ENCODE data around the gene HPS4.
A peak's percentile ranks its signal among the peaks of the same experiment; 100 is the strongest.
"Not testable (repeated sequence)": the region's sequence is repeated elsewhere in the genome, so short reads cannot be mapped to it uniquely, and the experiment has no call there.

Gene HPS4

GRCh38 chr22:26408562-26409220 is 74.9 kb downstream of the HPS4 start:
- POLR2A ChIA-PET; H3K27ac ChIP-seq (ENCODE audit: insufficient read depth in 1 of 2, low read depth in 1 of 2, low read length in 2 of 2, poor library complexity in 1 of 2, severe bottlenecking in 2 of 2); H3K9me3 ChIP-seq (ENCODE audit: control extremely low read depth in 1 of 5, control insufficient read depth in 4 of 5, insufficient read depth in 2 of 5, low read depth in 1 of 5, low read length in 4 of 5); H3K36me3 ChIP-seq (ENCODE audit: control insufficient read depth in 4 of 4, insufficient read depth in 4 of 4, low read length in 3 of 4); H3K27me3 ChIP-seq (replicated peaks in 2 of 5; ENCODE audit: control insufficient read depth in 4 of 5, insufficient read depth in 5 of 5, low read length in 4 of 5); H3K4me3 ChIP-seq (ENCODE audit: control insufficient read depth in 1 of 7, extremely low read depth in 1 of 7, insufficient read depth in 4 of 7, low read depth in 2 of 7, low read length in 6 of 7); DNase-seq: not testable (repeated sequence)
- H3K4me1 ChIP-seq (ENCODE audit: control extremely low read depth in 1 of 4, control insufficient read depth in 4 of 4, insufficient read depth in 4 of 4, low read length in 3 of 4): peaks cover 2 to 29% (median 19%) of the 10 kb centered on the region in 4 experiments
- CTCF ChIA-PET: interaction anchor here (0.8 to 1.0 kb wide), 3 partner anchors 22 to 52 kb away, joined by 3 read pairs; no protein-coding TSS in a partner anchor
- 97% methylated on average over 4 of the region's 7 CpGs for WGBS (ENCODE audit: insufficient coverage)

GRCh38 chr22:26406118-26406517 is 77.5 kb downstream of the HPS4 start:
- peak in 1 of 3 donors; percentile 15 for DNase-seq
- CTCF ChIA-PET: interaction anchor here (1.3 to 7.6 kb wide), 5 partner anchors 10 to 60 kb away, joined by 3 to 76 read pairs (median 6); no protein-coding TSS in a partner anchor
- Histone ChIP-seq H3K9me3 (ENCODE audit: control extremely low read depth in 1 of 5, control insufficient read depth in 4 of 5, insufficient read depth in 2 of 5, low read depth in 1 of 5, low read length in 4 of 5) (no peaks in the 10 kb centered on the region), H3K4me1 (ENCODE audit: control extremely low read depth in 1 of 4, control insufficient read depth in 4 of 4, insufficient read depth in 4 of 4, low read length in 3 of 4) (peaks cover 2 to 29% (median 19%) of the 10 kb centered on the region in 4 experiments), H3K27me3 (replicated peaks in 2 of 5; ENCODE audit: control insufficient read depth in 4 of 5, insufficient read depth in 5 of 5, low read length in 4 of 5) (peaks cover 0 to 2% (median 0%) of the 10 kb centered on the region in 5 experiments), H3K4me3 (ENCODE audit: control insufficient read depth in 1 of 7, extremely low read depth in 1 of 7, insufficient read depth in 4 of 7, low read depth in 2 of 7, low read length in 6 of 7) (no peak overlapping the region), H3K27ac (ENCODE audit: insufficient read depth in 1 of 2, low read depth in 1 of 2, low read length in 2 of 2, poor library complexity in 1 of 2, severe bottlenecking in 2 of 2) (no peak overlapping the region), H3K36me3 (ENCODE audit: control insufficient read depth in 4 of 4, insufficient read depth in 4 of 4, low read length in 3 of 4) (no peaks in the 10 kb centered on the region)
- POLR2A ChIA-PET: no interaction called here
- WGBS (ENCODE audit: insufficient coverage): 89% methylated on average over 3 of the region's 4 CpGs

GRCh38 chr22:26404851-26405421 is 78.6 kb downstream of the HPS4 start:
- Histone ChIP-seq H3K4me1 (ENCODE audit: control extremely low read depth in 1 of 4, control insufficient read depth in 4 of 4, insufficient read depth in 4 of 4, low read length in 3 of 4) (peaks cover 2 to 25% (median 19%) of the 10 kb centered on the region in 4 experiments), H3K4me3 (ENCODE audit: control insufficient read depth in 1 of 7, extremely low read depth in 1 of 7, insufficient read depth in 4 of 7, low read depth in 2 of 7, low read length in 6 of 7) (peak overlapping the region in 1 of 7 experiments; percentile 28), H3K36me3 (ENCODE audit: control insufficient read depth in 4 of 4, insufficient read depth in 4 of 4, low read length in 3 of 4) (no peaks in the 10 kb centered on the region), H3K9me3 (ENCODE audit: control extremely low read depth in 1 of 5, control insufficient read depth in 4 of 5, insufficient read depth in 2 of 5, low read depth in 1 of 5, low read length in 4 of 5) (no peaks in the 10 kb centered on the region), H3K27me3 (replicated peaks in 2 of 5; ENCODE audit: control insufficient read depth in 4 of 5, insufficient read depth in 5 of 5, low read length in 4 of 5) (no peaks in the 10 kb centered on the region), H3K27ac (ENCODE audit: insufficient read depth in 1 of 2, low read depth in 1 of 2, low read length in 2 of 2, poor library complexity in 1 of 2, severe bottlenecking in 2 of 2) (no peak overlapping the region)
- peak; percentile 72 to 93 (median 90) for DNase-seq
- ChIA-PET POLR2A (no interaction called here), CTCF (interaction anchor here (0.9 to 7.6 kb wide), 6 partner anchors 11 to 61 kb away, joined by 3 to 76 read pairs (median 4); no protein-coding TSS in a partner anchor)
- WGBS (ENCODE audit: insufficient coverage): 21% methylated on average over 4 of the region's 6 CpGs

GRCh38 chr22:26401726-26402125 is 81.9 kb downstream of the HPS4 start:
- WGBS (ENCODE audit: insufficient coverage): 80% methylated on average over 5 of the region's 5 CpGs
- Histone ChIP-seq H3K9me3 (ENCODE audit: control extremely low read depth in 1 of 5, control insufficient read depth in 4 of 5, insufficient read depth in 2 of 5, low read depth in 1 of 5, low read length in 4 of 5) (no peaks in the 10 kb centered on the region), H3K27me3 (replicated peaks in 2 of 5; ENCODE audit: control insufficient read depth in 4 of 5, insufficient read depth in 5 of 5, low read length in 4 of 5) (no peaks in the 10 kb centered on the region), H3K4me3 (ENCODE audit: control insufficient read depth in 1 of 7, extremely low read depth in 1 of 7, insufficient read depth in 4 of 7, low read depth in 2 of 7, low read length in 6 of 7) (no peak overlapping the region), H3K4me1 (ENCODE audit: control extremely low read depth in 1 of 4, control insufficient read depth in 4 of 4, insufficient read depth in 4 of 4, low read length in 3 of 4) (peaks cover 2 to 19% (median 19%) of the 10 kb centered on the region in 4 experiments), H3K27ac (ENCODE audit: insufficient read depth in 1 of 2, low read depth in 1 of 2, low read length in 2 of 2, poor library complexity in 1 of 2, severe bottlenecking in 2 of 2) (no peak overlapping the region), H3K36me3 (ENCODE audit: control insufficient read depth in 4 of 4, insufficient read depth in 4 of 4, low read length in 3 of 4) (no peaks in the 10 kb centered on the region)
- ChIA-PET POLR2A (no interaction called here), CTCF (interaction anchor here (0.7 to 7.6 kb wide), 4 partner anchors 9 to 260 kb away, joined by 3 to 76 read pairs (median 4); no protein-coding TSS in a partner anchor)
- no peak for DNase-seq

Measured in common myeloid progenitor, CD34-positive (primary cell).